PC-3 (cell line): ENCODE measurements around the gene CYP4F2.
"Not testable (repeated sequence)": the region's sequence is repeated elsewhere in the genome, so short reads cannot be mapped to it uniquely, and the experiment has no call there.

Source experiments
- CTCF ChIP-seq: fragments of 300-600 bp; sonication (generic); conservative IDR thresholded peaks from 2 replicates; pipeline ENCODE4 v1.5.1; 2017; ENCODE audit warnings: antibody characterized with exemption, low read depth, mild to moderate bottlenecking, low read length
- EZH2 ChIP-seq: fragments of 300-600 bp; sonication (generic); IDR thresholded peaks from one replicate; pipeline ENCODE4 v1.6.1; 2017; ENCODE audit warnings: antibody characterized with exemption, mild to moderate bottlenecking, low read length; ENCODE audit not compliant: unreplicated experiment
- EZH2phosphoT487 ChIP-seq: fragments of 300-600 bp; sonication (generic); IDR thresholded peaks from 2 replicates; pipeline ENCODE4 v1.6.1; 2018; ENCODE audit warnings: mild to moderate bottlenecking, antibody characterized with exemption, low read length, borderline replicate concordance

- not testable (repeated sequence) for TF ChIP-seq CTCF, EZH2, EZH2phosphoT487
Observed at GRCh38 chr19:15843894-15844222, 54.0 kb downstream of the CYP4F2 start.
